Medulla oblongata (tissue), 1 donor: ENCODE data around the gene ATR.
"Not testable (repeated sequence)": the region's sequence is repeated elsewhere in the genome, so short reads cannot be mapped to it uniquely, and the experiment has no call there.

Experiments used
- DNase-seq: peaks from one replicate; pipeline ENCODE4 v3.0.0-alpha.2; 2015; ENCODE audit errors: extremely low spot score

ATR gene

GRCh38 chr3:142578329-142579223 is at the start of gene ATR:
TSS of gene ATR (minus strand) at chr3:142578733. CDS start at chr3:142578704, 29 bp downstream.
- peak; percentile 96 for DNase-seq

GRCh38 chr3:142626971-142627370 is 48.4 kb upstream of the ATR start:
- DNase-seq: no peak

- DNase-seq: no peak
Measured at GRCh38 chr3:142625153-142625440, 46.6 kb upstream of the ATR start.

DNA sequence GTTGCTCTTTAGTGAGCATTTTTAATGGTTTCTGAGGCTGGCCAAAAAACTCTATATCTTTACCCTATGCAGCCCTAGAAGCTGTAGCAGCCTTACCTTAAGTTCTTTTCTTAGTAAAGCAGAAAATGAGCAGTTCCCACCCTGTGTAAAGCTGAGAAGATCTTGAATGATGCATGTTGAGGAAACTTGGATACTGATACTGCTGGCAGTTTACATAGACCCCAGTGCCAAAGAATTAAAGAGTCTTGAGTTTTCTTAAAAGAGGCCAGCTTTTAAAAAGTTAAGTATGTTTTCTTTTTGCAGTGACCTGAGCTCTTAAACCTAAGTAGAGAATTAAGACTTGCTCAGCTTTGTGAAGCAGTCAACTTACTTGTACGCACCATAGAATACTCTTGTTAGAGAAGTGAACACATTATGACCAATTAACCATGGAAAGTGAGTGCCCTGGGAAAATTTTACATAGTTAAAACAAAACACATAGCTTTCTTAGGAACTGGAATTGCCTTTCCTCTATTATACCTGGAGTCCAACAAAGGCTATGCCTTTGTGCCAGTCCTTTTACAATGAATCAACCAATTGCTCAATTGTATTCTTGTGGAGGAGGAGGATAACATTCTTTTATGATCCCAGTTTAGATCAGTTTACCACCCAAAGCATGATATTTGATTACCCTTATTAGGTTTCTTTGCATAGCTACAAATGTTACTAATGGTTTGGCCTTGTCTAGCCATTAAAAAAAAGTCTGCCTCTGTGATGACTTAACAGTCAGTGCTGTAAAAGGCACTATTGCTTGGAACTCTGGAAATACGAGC is 46.0 kb upstream of the ATR start:
- DNase-seq: no peak

DNA sequence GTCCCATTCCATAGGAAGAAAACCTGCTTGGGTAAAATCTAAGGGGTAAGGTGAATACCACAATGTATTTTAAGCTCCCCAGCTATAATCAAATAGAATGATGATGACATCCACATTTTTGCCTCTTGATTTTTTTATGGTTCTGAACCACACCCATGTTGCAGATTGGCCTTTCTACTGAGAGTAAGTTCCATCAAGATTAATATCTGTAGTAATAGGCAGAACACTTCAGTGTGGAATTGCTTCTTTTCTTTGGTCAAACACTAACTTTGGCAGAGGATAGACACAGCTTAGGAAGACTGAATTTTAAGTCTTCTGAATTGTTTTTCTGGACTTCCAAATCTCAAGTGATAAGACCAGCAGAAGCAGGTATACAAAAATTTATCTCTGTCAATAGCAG is 44.7 kb upstream of the ATR start:
- DNase-seq: no peak

- no peak for DNase-seq
Measured at GRCh38 chr3:142622405-142622804, 43.9 kb upstream of the ATR start.

DNA sequence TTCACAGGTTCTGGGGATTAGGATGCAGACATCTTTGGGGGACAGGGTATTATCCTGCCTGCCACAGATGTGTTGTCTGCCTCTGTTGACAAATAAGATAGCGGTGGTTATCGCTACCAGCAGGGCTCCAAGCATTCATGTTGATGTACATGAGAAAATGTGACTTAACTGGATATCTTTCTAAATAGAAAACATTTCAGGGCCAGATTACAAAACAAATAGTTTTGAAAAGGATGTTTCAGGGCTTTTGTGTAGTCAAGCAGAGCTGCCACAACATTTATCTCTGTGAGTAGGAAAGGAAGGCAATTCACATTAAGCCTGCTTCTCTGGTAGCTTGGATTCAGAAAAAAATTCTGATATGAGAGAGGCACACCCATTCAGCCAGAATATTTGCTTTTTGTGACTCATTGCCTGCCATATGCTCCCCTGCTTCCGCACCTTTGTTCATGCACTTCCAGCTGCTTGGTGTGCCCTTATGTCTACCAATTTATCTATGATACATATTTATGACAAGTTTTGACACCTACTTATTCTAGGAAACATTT is 40.5 kb upstream of the ATR start:
- no peak for DNase-seq

GRCh38 chr3:142615171-142615570 is 36.6 kb upstream of the ATR start:
- no peak for DNase-seq

- DNase-seq: no peak
Measured at GRCh38 chr3:142614059-142614626, 35.6 kb upstream of the ATR start.

GRCh38 chr3:142613491-142613890 is 35.0 kb upstream of the ATR start:
- no peak for DNase-seq

DNA sequence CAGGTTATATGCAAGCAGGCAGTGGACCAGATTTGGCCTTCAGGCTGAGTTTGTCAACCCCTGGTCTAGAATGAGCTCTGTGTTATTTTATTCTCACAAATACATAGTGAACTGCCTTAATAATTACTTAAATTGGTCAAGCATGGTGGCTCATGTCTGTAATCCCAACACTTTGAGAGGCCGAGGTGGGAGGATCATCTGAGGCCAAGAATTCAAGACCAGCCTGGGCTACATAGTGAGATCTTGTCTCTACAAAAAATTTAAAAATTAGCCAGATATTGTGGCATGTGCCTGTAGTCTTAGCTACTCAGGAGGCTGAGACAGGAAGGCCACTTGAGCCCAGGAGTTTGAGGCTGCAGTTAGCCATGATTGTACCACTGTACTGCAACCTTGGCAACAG is 32.7 kb upstream of the ATR start:
- DNase-seq: no peak

GRCh38 chr3:142609136-142609535 is 30.6 kb upstream of the ATR start:
- no peak for DNase-seq

DNA sequence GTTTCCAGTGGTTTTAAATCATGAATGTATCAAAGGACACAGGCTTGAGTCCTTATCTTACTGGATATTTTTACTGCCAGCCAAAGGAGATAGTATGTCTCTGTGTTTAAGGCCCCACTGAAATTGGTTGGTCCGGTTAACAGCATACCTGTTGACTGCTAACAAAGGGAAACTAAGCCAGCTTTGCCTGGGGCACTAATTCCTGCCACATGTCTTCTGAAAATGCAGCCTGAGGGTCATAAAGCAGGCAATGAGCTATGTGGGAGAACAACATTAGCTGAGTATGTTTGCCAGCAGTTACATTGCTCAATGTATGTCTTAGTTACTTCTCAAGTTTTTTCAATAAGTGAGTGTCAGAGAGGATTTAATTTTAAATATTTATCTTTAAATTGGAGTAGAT is 30.1 kb upstream of the ATR start:
- no peak for DNase-seq

DNA sequence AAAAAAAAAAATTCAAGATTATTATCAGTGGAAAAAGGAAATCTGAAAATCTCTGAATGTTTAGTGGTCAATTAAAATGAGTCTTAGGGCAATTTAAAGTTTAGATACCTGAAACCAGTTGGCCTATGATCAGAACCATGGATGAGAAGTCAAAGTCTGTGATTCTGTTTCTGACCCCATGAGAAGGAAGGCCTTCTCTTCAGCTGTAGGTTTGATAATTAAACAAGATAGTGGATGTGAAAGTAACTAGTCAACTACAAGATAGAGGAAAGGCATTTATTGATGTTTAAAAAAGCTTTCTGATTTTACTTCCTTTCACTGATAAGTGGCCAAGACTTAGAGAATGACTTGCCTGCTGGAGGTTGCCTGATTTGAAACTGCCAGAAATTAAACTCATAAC is 26.4 kb upstream of the ATR start:
- no peak for DNase-seq

DNA sequence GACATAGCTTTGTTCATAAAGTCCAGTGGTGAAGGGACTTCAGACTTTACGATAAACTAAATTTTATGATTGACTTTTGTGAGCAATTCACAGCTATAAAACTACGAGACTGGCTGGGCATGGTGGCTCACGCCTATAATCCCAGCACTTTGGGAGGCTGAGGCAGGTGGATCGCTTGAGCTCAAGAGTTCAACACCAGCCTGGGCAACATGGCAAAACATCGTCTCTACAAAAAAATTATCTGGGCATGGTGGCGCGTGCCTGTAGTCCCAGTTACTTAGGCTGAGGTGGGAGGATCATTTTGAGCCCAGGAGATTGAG is 24.8 kb upstream of the ATR start:
- DNase-seq: not testable (repeated sequence)

DNA sequence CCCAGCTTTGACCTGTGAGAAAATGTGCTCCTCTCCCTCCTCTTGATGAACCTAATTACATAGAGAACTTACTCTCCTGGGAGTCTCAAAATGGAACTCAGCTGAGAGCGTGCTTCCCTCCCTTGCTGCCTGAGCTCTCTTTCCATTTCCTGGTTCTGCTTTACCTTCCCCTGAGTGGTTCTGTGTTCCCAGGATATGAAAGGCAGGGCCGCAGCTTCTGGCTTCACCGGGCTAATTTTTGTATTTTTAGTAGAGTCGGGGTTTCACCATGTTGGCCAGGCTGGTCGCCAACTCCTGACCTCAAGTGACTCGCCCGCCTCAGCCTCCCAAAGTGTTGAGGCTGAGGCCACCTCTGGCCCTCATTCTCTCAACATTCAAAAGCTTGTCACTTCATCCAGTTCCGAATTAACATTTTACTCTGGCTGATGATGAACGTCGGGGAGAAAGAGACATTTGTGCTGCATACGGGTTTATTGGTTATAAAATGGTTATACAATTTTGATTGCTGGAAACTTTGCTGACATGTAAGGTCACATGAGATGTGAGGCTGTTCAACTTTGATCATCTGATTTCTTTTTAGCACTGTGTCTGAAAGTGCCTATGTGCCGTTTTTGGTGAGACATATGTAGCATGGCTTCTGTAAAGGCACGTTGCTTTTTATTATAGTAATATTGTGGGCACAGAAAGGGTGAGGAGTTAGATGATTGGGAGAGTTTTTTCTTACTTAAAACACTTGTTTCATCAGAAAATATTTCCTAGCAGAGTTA is 24.3 kb upstream of the ATR start:
- no peak for DNase-seq

- no peak for DNase-seq
Measured at GRCh38 chr3:142601713-142602112, 23.2 kb upstream of the ATR start.

GRCh38 chr3:142597906-142598305 is 19.4 kb upstream of the ATR start:
- no peak for DNase-seq

GRCh38 chr3:142596726-142597088 is 18.2 kb upstream of the ATR start:
- no peak for DNase-seq

DNA sequence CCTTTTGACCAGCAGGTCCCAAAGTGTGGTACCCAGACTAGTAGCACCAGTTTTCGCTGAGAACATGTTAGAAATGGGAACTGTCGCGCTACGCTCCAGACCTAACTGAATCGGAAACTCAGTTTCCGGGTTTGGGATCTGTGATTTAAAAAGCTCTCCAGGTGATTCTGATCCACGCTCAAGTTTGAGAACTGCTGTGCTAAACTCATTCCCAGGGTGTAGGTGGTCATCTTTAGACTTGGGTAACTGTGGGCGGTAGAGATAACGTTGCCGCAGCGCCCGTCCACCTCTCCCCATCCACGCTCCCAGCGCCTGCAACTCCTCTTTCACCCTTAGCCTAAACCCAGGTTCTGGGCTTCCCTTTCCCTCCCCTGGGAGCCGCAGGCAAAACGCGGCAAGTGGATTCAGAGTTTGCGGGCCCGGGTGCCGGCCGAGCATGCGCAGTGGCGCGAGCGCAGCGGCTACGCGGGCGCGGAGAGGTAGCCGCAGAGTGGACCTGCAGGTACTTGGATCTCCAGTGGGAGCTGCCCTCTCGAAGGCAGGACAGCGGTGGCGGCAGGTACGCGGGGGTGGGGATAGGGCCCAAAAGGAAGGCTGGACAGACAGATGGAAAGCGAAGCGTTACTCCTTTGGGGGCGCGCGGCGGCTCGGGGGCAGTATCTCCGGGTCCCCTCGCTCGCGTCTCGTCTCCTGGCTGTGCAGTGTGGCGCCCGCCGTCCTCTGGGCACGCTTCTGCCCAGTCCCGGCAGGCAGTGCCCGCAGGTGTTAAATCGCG is 17.6 kb upstream of the ATR start, which contains the start of gene PLS1:
PLS1 (plus strand) TSS at position 443 of the 775 bp plus-strand sequence. CDS start 67,845 bp downstream, outside the sequence.
- DNase-seq: peak; percentile 79

GRCh38 chr3:142595581-142595950 is 17.0 kb upstream of the ATR start:
- peak; percentile 3 for DNase-seq
